ENCODE measurements around the gene IGSF21.

Gene IGSF21

DNA sequence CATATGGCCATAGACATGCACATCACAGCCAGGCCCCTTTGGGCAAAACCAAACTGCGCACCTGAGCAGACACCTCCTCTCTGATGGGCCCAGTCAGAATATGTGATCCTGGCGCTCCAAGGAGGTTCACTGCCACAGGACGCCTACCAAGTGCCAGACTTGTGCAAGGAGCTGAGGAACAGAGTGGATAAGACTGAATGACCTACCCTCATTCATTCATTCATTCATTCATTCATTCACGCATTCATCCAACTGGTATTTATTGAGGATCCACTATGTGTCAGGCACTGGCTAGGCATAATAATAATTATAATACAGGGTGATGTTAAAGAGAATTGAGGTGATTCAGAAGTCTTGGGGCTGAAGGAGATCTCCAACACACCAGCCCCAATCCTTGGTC lies 2.4 kb upstream of the IGSF21 start:
- no peak for TF ChIP-seq CTCF (IDR thresholded peaks at IDR 0.05; ENCODE audit: low read length)
- TF ChIP-seq EZH2 (IDR thresholded peaks at IDR 0.05; ENCODE audit: borderline replicate concordance, low read length): no peak
- H2AFZ ChIP-seq (ENCODE audit: low read length): no peak overlapping the region

GRCh38 chr1:18108299-18109057 lies 880 bp downstream of the IGSF21 start:
- Histone ChIP-seq H3K9me2 (ENCODE audit: low read depth, low read length) (no peaks in the 10 kb centered on the region), H3K79me2 (ENCODE audit: insufficient read depth, low read length) (no peaks in the 10 kb centered on the region), H3K4me3 (ENCODE audit: low read depth, low read length, poor library complexity, severe bottlenecking) (no peak overlapping the region), H4K20me1 (ENCODE audit: insufficient read depth, low read length) (no peaks in the 10 kb centered on the region), H3K9me3 (ENCODE audit: low read length) (no peaks in the 10 kb centered on the region), H3K4me2 (ENCODE audit: low read length) (no peak overlapping the region), H3K27me3 (ENCODE audit: insufficient read depth, low read length) (no peaks in the 10 kb centered on the region), H2AFZ (ENCODE audit: low read length) (no peak overlapping the region), H3K9ac (ENCODE audit: low read length) (no peak overlapping the region), H3K27ac (ENCODE audit: low read depth, low read length, poor library complexity, severe bottlenecking) (no peak overlapping the region), H3K36me3 (ENCODE audit: insufficient read depth, low read length) (no peaks in the 10 kb centered on the region), H3K4me1 (ENCODE audit: insufficient read depth, low read length, severe bottlenecking) (no peaks in the 10 kb centered on the region), H3F3A (ENCODE audit: insufficient read depth, low read length) (no peaks in the 10 kb centered on the region)
- TF ChIP-seq CTCF (IDR thresholded peaks at IDR 0.05; ENCODE audit: low read length): no peak
- TF ChIP-seq EZH2 (IDR thresholded peaks at IDR 0.05; ENCODE audit: borderline replicate concordance, low read length): no peak

More for the DNA sequence above, 2.4 kb upstream of the IGSF21 start:
- no peak overlapping the region for H3K4me3 ChIP-seq (ENCODE audit: low read depth, low read length, poor library complexity, severe bottlenecking)
- no peaks in the 10 kb centered on the region for H3K4me1 ChIP-seq (ENCODE audit: insufficient read depth, low read length, severe bottlenecking)
- no peaks in the 10 kb centered on the region for H3K36me3 ChIP-seq (ENCODE audit: insufficient read depth, low read length)
- no peaks in the 10 kb centered on the region for H3K79me2 ChIP-seq (ENCODE audit: insufficient read depth, low read length)
- H3K27ac ChIP-seq (ENCODE audit: low read depth, low read length, poor library complexity, severe bottlenecking): no peak overlapping the region
- H3K9me2 ChIP-seq (ENCODE audit: low read depth, low read length): no peaks in the 10 kb centered on the region
- H3K9ac ChIP-seq (ENCODE audit: low read length): no peak overlapping the region
- no peaks in the 10 kb centered on the region for H3F3A ChIP-seq (ENCODE audit: insufficient read depth, low read length)
- H4K20me1 ChIP-seq (ENCODE audit: insufficient read depth, low read length): no peaks in the 10 kb centered on the region
- H3K9me3 ChIP-seq (ENCODE audit: low read length): no peaks in the 10 kb centered on the region
- no peak overlapping the region for H3K4me2 ChIP-seq (ENCODE audit: low read length)
- H3K27me3 ChIP-seq (ENCODE audit: insufficient read depth, low read length): no peaks in the 10 kb centered on the region

DNA sequence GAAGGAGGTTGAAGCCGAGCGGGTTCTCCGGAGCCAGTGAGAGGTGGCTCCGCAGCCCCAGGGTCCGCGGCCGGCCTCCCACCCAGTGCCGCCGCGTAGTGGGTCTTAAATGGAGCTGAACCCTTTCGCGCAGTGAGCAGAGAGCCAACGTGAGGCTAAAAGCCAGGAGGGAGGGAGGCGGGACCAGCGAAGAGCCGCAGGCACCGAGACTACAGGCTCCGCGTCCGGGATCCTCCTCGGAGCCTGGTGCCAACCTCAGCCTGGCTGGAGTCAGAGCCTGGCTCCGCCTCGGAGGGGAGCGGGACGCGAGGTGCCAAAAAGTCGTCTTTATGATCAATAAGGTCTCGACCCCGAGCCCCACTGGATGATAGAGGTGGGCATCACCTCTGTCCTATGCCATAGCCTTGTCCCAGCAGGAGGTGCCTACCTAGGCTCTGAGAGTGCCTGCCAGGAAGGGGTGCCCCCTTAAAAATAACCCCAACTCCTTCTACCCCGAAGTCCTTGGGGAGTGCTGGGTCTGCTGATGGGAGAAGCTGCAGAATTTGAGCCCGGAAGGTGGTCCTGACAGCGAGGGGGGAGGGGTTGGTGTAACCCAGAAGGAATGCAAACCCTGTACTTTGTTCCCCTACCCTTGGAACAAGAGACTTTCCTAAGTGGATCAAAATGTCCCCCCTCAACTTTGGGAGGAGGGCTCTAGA lies 1.6 kb downstream of the IGSF21 start:
- Histone ChIP-seq H4K20me1 (ENCODE audit: insufficient read depth, low read length) (no peaks in the 10 kb centered on the region), H3K9ac (ENCODE audit: low read length) (no peak overlapping the region), H3F3A (ENCODE audit: insufficient read depth, low read length) (no peaks in the 10 kb centered on the region), H3K79me2 (ENCODE audit: insufficient read depth, low read length) (no peaks in the 10 kb centered on the region), H3K9me2 (ENCODE audit: low read depth, low read length) (no peaks in the 10 kb centered on the region), H3K4me3 (ENCODE audit: low read depth, low read length, poor library complexity, severe bottlenecking) (no peak overlapping the region), H2AFZ (ENCODE audit: low read length) (no peak overlapping the region), H3K9me3 (ENCODE audit: low read length) (no peaks in the 10 kb centered on the region), H3K4me1 (ENCODE audit: insufficient read depth, low read length, severe bottlenecking) (no peaks in the 10 kb centered on the region), H3K27me3 (ENCODE audit: insufficient read depth, low read length) (no peaks in the 10 kb centered on the region), H3K27ac (ENCODE audit: low read depth, low read length, poor library complexity, severe bottlenecking) (no peak overlapping the region), H3K4me2 (ENCODE audit: low read length) (no peak overlapping the region), H3K36me3 (ENCODE audit: insufficient read depth, low read length) (no peaks in the 10 kb centered on the region)
- TF ChIP-seq CTCF (IDR thresholded peaks at IDR 0.05; ENCODE audit: low read length): no peak
- TF ChIP-seq EZH2 (IDR thresholded peaks at IDR 0.05; ENCODE audit: borderline replicate concordance, low read length): no peak

Measured in OCI-LY1 (cell line).